ENCODE results near the gene SPRR5. TPM values are rescaled to one million over a fixed set of nuclear protein-coding genes. Genes with fewer than 3 reads are reported as not detected.

Gene SPRR5
- total RNA-seq (2022) (not detected in 2 replicates), Bru-seq, nascent RNA (not detected), BruChase-seq, experiment 1, labeled RNA remaining after a 2-hour chase (not detected), BruChase-seq, experiment 2, labeled RNA remaining after a 6-hour chase (not detected)
- long read RNA-seq, result 0 reads

DNA sequence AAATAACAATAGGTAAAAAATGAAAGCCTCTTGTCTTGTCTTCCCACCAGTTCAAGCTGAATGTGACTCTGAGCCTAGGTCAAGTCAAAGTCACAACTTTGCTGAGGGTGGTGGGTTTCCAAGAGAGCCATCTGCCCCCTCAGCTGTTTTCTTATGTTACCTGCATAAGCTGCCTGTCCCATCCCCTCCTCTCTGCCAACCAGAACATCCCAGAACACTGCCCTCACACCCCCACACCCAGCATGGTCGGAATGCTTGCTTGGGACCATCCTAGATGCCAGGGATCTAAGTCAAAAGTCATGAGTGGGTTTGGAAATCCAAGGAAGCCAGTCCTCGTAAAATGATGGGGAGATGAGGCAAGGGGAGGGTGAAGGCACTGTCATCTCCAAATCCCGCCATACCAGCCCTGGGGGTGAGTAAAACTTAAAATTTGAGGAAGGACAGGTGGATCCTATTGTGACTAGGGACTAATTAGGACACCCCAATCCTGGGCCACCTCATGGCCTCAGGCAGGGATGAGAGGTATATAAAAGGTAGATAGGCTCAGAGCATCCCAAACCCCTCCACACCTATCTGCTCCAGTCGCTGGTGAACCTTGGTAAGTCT is at the start of gene SPRR5:
TSS of gene SPRR5 (plus strand) at position 556 of the 606 bp plus-strand sequence. CDS start 1,349 bp downstream, outside the sequence.
- ChIA-PET CTCF (no interaction called here), POLR2A (no interaction called here)
- no peak for DNase-seq
- Mint-ChIP-seq H3K4me1 (ENCODE audit: low read depth, unreplicated experiment) (no peaks in the 10 kb centered on the region), H3K27ac (ENCODE audit: unreplicated experiment) (no peak within 1 kb of the TSS), H3K36me3 (ENCODE audit: insufficient read depth, unreplicated experiment) (no peaks in the 10 kb centered on the region), H3K9me3 (ENCODE audit: unreplicated experiment) (no peaks in the 10 kb centered on the region), H3K4me3 (ENCODE audit: unreplicated experiment) (no peak within 1 kb of the TSS), H3K27me3 (ENCODE audit: insufficient read depth, unreplicated experiment) (peaks cover 18% of the 10 kb centered on the region)
- no peaks in the 10 kb centered on the region for H3K4me1 ChIP-seq
- no TSS peak for BruUV-seq (replicated peaks)
- intact Hi-C loops (cut with micrococcal nuclease; ENCODE audit: unreplicated experiment), result no loop called here
- TF ChIP-seq, protein P1, sequence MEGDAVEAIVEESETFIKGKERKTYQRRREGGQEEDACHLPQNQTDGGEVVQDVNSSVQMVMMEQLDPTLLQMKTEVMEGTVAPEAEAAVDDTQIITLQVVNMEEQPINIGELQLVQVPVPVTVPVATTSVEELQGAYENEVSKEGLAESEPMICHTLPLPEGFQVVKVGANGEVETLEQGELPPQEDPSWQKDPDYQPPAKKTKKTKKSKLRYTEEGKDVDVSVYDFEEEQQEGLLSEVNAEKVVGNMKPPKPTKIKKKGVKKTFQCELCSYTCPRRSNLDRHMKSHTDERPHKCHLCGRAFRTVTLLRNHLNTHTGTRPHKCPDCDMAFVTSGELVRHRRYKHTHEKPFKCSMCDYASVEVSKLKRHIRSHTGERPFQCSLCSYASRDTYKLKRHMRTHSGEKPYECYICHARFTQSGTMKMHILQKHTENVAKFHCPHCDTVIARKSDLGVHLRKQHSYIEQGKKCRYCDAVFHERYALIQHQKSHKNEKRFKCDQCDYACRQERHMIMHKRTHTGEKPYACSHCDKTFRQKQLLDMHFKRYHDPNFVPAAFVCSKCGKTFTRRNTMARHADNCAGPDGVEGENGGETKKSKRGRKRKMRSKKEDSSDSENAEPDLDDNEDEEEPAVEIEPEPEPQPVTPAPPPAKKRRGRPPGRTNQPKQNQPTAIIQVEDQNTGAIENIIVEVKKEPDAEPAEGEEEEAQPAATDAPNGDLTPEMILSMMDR (IDR thresholded peaks at IDR 0.05; ENCODE audit: insufficient read depth in 1 of 2, low read depth in 1 of 2, low read length in 1 of 2, severe bottlenecking in 1 of 2, unreplicated experiment in 1 of 2), result no peak
- H3K36me3 ChIP-seq (ENCODE audit: control insufficient read depth, insufficient read depth, low read length), result no peaks in the 10 kb centered on the region
- H3K4me3 ChIP-seq (ENCODE audit: low read depth, low read length), result no peak within 1 kb of the TSS
- no peaks in the 10 kb centered on the region for H3K27me3 ChIP-seq (replicated peaks; ENCODE audit: control insufficient read depth, insufficient read depth, low read length)
- H3K9me3 ChIP-seq, result no peaks in the 10 kb centered on the region

DNA sequence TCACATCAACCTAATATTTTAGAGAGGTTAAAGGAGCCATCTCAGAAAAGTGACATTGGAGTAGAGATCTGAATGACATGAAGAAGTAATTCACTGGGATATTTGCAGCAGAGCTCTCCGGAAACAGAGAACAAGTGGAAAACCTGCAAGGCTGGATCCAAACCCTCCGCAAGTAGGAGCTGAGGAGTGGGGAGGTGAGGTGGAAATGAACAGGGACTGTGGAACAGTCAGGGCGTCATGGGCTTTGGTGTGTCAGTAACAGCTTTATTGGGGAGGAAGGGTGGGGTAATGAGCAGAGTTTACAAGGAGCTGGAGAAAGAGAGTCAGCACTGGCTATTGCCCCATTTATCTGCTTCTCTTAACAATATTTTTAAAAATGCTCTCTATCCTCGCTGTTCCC is 48.0 kb upstream of the SPRR5 start:
- no TSS peak for BruUV-seq (replicated peaks)
- intact Hi-C loops (cut with micrococcal nuclease; ENCODE audit: unreplicated experiment), result no loop called here
- TF ChIP-seq, protein P1 (IDR thresholded peaks at IDR 0.05; ENCODE audit: insufficient read depth in 1 of 2, low read depth in 1 of 2, low read length in 1 of 2, severe bottlenecking in 1 of 2, unreplicated experiment in 1 of 2), result no peak
- Histone ChIP-seq H3K27me3 (replicated peaks; ENCODE audit: control insufficient read depth, insufficient read depth, low read length) (no peaks in the 10 kb centered on the region), H3K36me3 (ENCODE audit: control insufficient read depth, insufficient read depth, low read length) (no peaks in the 10 kb centered on the region), H3K4me1 (no peaks in the 10 kb centered on the region), H3K4me3 (ENCODE audit: low read depth, low read length) (no peak overlapping the region), H3K9me3 (no peaks in the 10 kb centered on the region)
- CTCF ChIA-PET, result no interaction called here
- POLR2A ChIA-PET, result no interaction called here
- Mint-ChIP-seq H3K27ac (ENCODE audit: unreplicated experiment) (no peak overlapping the region), H3K27me3 (ENCODE audit: insufficient read depth, unreplicated experiment) (peaks cover 28% of the 10 kb centered on the region), H3K9me3 (ENCODE audit: unreplicated experiment) (no peaks in the 10 kb centered on the region), H3K4me1 (ENCODE audit: low read depth, unreplicated experiment) (no peaks in the 10 kb centered on the region), H3K36me3 (ENCODE audit: insufficient read depth, unreplicated experiment) (no peaks in the 10 kb centered on the region), H3K4me3 (ENCODE audit: unreplicated experiment) (no peak overlapping the region)
- DNase-seq, result no peak

DNA sequence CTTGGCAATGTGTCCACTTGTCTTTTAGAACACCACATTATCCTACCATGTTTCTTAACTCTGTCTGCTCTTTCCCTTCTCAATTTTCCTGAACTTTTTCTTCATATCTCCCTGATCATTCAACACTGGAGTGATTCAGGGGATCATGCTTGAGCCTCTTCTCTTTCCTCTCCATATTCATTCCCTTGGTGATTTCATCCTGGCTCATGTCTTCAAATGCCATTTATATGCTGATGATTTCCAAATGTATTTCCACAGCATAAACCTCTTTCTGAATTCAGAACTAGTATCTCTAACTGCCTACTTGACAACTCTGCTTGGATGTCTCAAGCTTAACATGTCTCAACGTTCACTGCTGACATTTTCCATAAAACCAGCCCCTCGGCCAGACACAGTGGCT is 47.1 kb upstream of the SPRR5 start:
- Histone ChIP-seq H3K4me3 (ENCODE audit: low read depth, low read length) (no peak overlapping the region), H3K36me3 (ENCODE audit: control insufficient read depth, insufficient read depth, low read length) (no peaks in the 10 kb centered on the region), H3K9me3 (no peaks in the 10 kb centered on the region), H3K4me1 (no peaks in the 10 kb centered on the region), H3K27me3 (replicated peaks; ENCODE audit: control insufficient read depth, insufficient read depth, low read length) (no peaks in the 10 kb centered on the region)
- Mint-ChIP-seq H3K4me1 (ENCODE audit: low read depth, unreplicated experiment) (no peaks in the 10 kb centered on the region), H3K4me3 (ENCODE audit: unreplicated experiment) (no peak overlapping the region), H3K36me3 (ENCODE audit: insufficient read depth, unreplicated experiment) (no peaks in the 10 kb centered on the region), H3K9me3 (ENCODE audit: unreplicated experiment) (no peaks in the 10 kb centered on the region), H3K27me3 (ENCODE audit: insufficient read depth, unreplicated experiment) (peaks cover 25% of the 10 kb centered on the region), H3K27ac (ENCODE audit: unreplicated experiment) (no peak overlapping the region)
- TF ChIP-seq, protein P1 (IDR thresholded peaks at IDR 0.05; ENCODE audit: insufficient read depth in 1 of 2, low read depth in 1 of 2, low read length in 1 of 2, severe bottlenecking in 1 of 2, unreplicated experiment in 1 of 2), result no peak
- no peak for DNase-seq
- ChIA-PET CTCF (no interaction called here), POLR2A (no interaction called here)
- intact Hi-C loops (cut with micrococcal nuclease; ENCODE audit: unreplicated experiment), result no loop called here
- no TSS peak for BruUV-seq (replicated peaks)

Measured in Caco-2 (cell line).